Calu3 (cell line): ENCODE data around the gene FSIP1. TPM values are rescaled to one million over a fixed set of nuclear protein-coding genes. Genes with fewer than 3 reads are reported as not detected.

Experiments used
- BruUV-seq: library from RNA; stranded (reverse); fragments of 400-500 nt; replicated peaks from 2 replicates; lab custom pipeline; 2021; lab: Mats Ljungman, UMichigan
- CTCF ChIA-PET: fragments of 300-600 bp; sonication (Branson Sonifier 250); formaldehyde crosslinking; loops from one replicate; lab custom pipeline; 2022; ENCODE audit warnings: antibody characterized with exemption; lab: Charles Lee
- DNase-seq: peaks from one replicate; pipeline ENCODE4 v3.0.0; 2022
- H3K27ac Mint-ChIP-seq: one replicate; pipeline ENCODE4 v1.8.0; 2022; ENCODE audit warnings: mixed read lengths; ENCODE audit not compliant: unreplicated experiment
- H3K27me3 Mint-ChIP-seq: one replicate; pipeline ENCODE4 v1.8.0; 2022; ENCODE audit warnings: mixed read lengths; ENCODE audit not compliant: unreplicated experiment
- H3K36me3 Mint-ChIP-seq: one replicate; pipeline ENCODE4 v1.8.0; 2022; ENCODE audit warnings: mild to moderate bottlenecking, moderate library complexity, mixed read lengths; ENCODE audit not compliant: insufficient read depth, unreplicated experiment
- H3K4me1 Mint-ChIP-seq: one replicate; pipeline ENCODE4 v1.8.0; 2022; ENCODE audit warnings: mild to moderate bottlenecking, low read depth, mixed read lengths; ENCODE audit not compliant: unreplicated experiment
- H3K4me3 Mint-ChIP-seq: one replicate; pipeline ENCODE4 v1.8.0; 2022; ENCODE audit warnings: mild to moderate bottlenecking, low read depth, moderate library complexity, mixed read lengths; ENCODE audit not compliant: unreplicated experiment
- H3K9me3 Mint-ChIP-seq: one replicate; pipeline ENCODE4 v1.8.0; 2022; ENCODE audit warnings: low read depth, mixed read lengths; ENCODE audit not compliant: unreplicated experiment
- intact Hi-C: fragments of 100-400 bp; cut with micrococcal nuclease; formaldehyde crosslinking; loops from one replicate; pipeline ENCODE4 v1.10.0; 2022; ENCODE audit not compliant: unreplicated experiment
- total RNA-seq: library from RNA; stranded (reverse); gene quantifications from 2 replicates; pipeline ENCODE4 v1.2.3, GENCODE V29; 2022
- TF ChIP-seq, protein P1 (sequence below): fragments of 200-600 bp; IDR thresholded peaks from one replicate; pipeline ENCODE4 v1.8.0; 2022; ENCODE audit warnings: antibody characterized with exemption; ENCODE audit not compliant: unreplicated experiment

Gene FSIP1
- total RNA-seq, 1 experiment from 2014 or later, result 0.28 TPM

DNA sequence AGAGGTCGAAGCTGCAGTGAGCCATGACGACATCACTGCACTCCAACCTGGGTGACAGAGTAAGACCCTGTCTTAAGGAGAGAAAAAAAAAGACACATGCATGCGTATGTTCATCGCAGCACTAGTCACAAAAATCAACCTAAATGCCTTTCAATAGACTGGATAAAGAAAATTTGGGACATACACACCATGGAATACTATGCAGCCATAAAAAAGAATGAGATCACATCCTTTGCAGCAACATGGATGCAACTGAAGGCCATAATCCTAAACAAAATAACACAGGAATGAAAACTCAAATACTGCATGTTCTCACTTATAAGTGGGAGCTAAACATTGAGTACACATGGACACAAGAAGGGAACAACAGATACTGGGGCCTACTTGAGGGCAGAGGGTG, 53.1 kb downstream of the FSIP1 start:
- no peak overlapping the region for H3K4me3 Mint-ChIP-seq
- TF ChIP-seq, protein P1, sequence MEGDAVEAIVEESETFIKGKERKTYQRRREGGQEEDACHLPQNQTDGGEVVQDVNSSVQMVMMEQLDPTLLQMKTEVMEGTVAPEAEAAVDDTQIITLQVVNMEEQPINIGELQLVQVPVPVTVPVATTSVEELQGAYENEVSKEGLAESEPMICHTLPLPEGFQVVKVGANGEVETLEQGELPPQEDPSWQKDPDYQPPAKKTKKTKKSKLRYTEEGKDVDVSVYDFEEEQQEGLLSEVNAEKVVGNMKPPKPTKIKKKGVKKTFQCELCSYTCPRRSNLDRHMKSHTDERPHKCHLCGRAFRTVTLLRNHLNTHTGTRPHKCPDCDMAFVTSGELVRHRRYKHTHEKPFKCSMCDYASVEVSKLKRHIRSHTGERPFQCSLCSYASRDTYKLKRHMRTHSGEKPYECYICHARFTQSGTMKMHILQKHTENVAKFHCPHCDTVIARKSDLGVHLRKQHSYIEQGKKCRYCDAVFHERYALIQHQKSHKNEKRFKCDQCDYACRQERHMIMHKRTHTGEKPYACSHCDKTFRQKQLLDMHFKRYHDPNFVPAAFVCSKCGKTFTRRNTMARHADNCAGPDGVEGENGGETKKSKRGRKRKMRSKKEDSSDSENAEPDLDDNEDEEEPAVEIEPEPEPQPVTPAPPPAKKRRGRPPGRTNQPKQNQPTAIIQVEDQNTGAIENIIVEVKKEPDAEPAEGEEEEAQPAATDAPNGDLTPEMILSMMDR, result no peak
- intact Hi-C loops, result no loop called here
- CTCF ChIA-PET, result no interaction called here
- no peak for DNase-seq
- no peaks in the 10 kb centered on the region for H3K4me1 Mint-ChIP-seq
- no peaks in the 10 kb centered on the region for H3K27me3 Mint-ChIP-seq
- BruUV-seq, result no TSS peak
- no peak overlapping the region for H3K27ac Mint-ChIP-seq
- no peaks in the 10 kb centered on the region for H3K36me3 Mint-ChIP-seq
- no peaks in the 10 kb centered on the region for H3K9me3 Mint-ChIP-seq

DNA sequence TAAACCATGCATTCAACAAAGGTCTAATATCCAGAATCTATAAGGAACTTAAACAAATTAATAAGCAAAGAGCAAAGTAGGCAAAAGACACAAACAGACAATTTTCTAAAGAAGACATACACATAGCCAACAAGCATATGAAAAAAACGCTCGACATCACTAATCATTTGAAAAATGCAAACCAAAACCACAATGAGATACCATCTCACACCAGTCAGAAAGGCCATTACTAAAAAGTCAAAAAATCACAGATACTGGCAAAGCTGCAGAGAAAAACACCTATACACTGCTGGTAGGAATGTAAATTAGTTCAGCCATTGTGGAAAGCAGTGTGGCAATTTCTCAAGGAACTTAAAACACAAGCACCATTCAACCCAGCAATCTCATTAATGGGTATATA, 53.8 kb downstream of the FSIP1 start:
- no peaks in the 10 kb centered on the region for H3K36me3 Mint-ChIP-seq
- TF ChIP-seq, protein P1, result no peak
- intact Hi-C loops, result no loop called here
- CTCF ChIA-PET, result no interaction called here
- H3K27me3 Mint-ChIP-seq, result no peaks in the 10 kb centered on the region
- no peaks in the 10 kb centered on the region for H3K9me3 Mint-ChIP-seq
- H3K4me1 Mint-ChIP-seq, result no peaks in the 10 kb centered on the region
- H3K4me3 Mint-ChIP-seq, result no peak overlapping the region
- no TSS peak for BruUV-seq
- H3K27ac Mint-ChIP-seq, result no peak overlapping the region
- DNase-seq, result no peak

DNA sequence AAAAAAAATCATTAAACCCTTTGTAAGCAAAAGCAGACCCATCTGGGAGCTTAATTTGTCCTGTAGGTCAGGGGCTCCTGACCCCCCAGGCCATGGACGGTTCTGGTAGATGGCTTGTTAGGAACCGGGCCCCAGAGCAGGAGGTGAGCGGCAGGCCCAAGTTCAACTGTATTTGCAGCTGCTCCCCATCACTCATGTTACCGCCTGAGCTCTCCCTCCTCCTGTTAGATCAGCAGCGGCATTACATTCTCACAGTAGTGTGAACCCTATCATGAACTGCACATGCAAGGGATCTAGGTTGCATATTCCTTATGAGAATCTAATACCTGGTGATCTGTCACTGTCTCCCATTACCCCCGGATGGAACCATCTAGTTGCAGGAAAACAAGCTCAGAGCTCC, 60.7 kb downstream of the FSIP1 start:
- intact Hi-C loops, result no loop called here
- BruUV-seq, result no TSS peak
- TF ChIP-seq, protein P1, result no peak
- no peaks in the 10 kb centered on the region for H3K4me1 Mint-ChIP-seq
- H3K4me3 Mint-ChIP-seq, result no peak overlapping the region
- H3K27me3 Mint-ChIP-seq, result no peaks in the 10 kb centered on the region
- no peaks in the 10 kb centered on the region for H3K36me3 Mint-ChIP-seq
- CTCF ChIA-PET, result no interaction called here
- H3K27ac Mint-ChIP-seq, result no peak overlapping the region
- no peak for DNase-seq
- H3K9me3 Mint-ChIP-seq, result no peaks in the 10 kb centered on the region

DNA sequence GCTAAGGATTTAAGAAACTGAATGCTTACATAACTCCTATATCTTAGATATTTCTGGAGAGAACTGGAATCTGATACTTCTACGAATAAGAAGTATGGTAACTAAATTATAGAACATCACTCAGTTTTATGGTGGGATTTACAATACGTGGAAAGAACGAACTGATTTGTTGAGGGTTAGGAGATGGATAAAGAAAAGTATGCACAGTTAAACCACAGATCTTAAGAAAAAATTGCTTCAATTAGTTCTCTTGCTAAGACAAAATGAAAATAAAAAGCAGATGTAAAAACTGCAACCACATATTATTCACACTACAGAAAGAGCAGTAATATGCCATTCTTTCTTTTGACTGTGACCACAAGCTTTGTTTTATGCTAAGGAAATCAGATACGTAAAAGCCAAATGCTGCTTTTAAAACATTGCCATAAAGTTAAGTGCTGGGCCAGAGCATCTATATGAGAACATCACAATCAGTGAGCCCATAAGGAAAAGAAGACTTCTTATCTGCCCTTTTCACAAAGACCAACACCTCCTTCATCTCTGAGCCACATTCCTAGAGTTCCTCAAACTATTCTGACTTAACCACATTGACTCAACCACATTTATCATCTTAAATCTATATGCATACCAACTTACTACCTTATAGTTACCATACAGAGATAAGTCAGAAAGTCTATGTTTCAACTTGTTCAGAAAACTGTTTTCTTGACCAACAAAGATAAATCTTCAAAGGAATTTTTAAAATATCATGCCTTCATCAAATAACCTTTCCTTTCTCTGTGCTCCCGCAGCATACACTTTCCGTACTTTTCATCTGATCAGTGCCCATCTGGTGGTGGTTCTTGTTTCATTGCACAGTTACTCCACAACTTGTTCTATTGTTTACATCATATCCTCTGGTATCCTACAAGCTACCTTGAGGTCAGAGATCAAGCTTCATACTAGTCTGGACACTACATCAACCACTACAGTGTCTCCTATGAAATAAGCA, 61.7 kb downstream of the FSIP1 start:
- H3K27ac Mint-ChIP-seq, result no peak overlapping the region
- intact Hi-C loops, result no loop called here
- H3K9me3 Mint-ChIP-seq, result no peaks in the 10 kb centered on the region
- no peaks in the 10 kb centered on the region for H3K36me3 Mint-ChIP-seq
- no peak for DNase-seq
- CTCF ChIA-PET, result no interaction called here
- TF ChIP-seq, protein P1, result no peak
- BruUV-seq, result no TSS peak
- no peak overlapping the region for H3K4me3 Mint-ChIP-seq
- no peaks in the 10 kb centered on the region for H3K27me3 Mint-ChIP-seq
- no peaks in the 10 kb centered on the region for H3K4me1 Mint-ChIP-seq
